ENCODE data around the gene INAFM1. TPM values are rescaled to one million over a fixed set of nuclear protein-coding genes. Genes with fewer than 3 reads are reported as not detected.

Gene INAFM1
- 1 to 10 TPM; 1.2 to 3.9 (median 2.3) TPM for polyA plus RNA-seq

DNA sequence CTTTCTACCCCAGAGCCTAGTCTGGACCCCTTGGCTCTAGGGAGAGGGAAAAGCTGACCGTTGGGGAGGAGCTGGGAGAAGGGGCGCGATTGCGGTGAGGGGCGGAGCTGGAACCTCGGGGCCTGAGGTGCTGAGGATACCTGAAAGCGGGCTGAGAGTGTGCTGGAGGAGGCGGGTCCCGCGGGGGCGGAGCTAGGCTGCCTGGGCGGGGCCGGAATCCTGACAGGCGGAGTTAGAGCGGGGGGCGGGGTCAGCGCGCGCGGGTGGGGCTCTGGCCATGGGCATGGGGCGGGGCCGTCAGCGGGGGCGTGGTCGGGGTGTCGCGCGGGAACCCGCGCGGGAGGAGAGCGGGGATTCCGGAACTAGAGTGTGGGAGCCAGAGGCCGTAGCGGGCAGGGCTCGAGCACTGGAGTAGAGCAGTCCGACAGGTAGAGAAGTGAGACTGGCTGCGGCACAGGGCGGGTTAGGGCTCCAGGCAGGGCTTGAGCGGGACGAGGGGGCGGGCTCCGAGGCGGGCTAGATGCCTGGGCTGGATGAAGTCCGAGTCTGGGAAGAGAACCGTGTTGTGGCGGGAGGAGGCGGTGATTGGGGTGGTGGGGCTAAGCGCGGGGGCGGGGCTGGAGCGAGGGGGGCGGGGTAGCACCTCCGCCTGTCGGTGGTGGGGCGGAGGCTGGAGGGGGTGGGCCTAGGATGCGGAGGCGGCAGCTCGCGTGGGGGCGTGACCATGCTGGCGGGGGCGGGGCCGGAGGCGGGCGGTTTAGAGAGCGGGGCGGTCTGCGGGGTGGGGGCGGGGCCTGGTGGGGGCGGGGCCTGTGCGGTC, at the start of gene INAFM1:
INAFM1 (plus strand) TSS at position 815 of the 820 bp plus-strand sequence. CDS start 35 bp downstream, outside the sequence.
- Mint-ChIP-seq H3K4me3 (peak within 1 kb of the TSS; percentile 95 to 98 (median 96)), H3K36me3 (peaks cover 0 to 8% (median 3%) of the 10 kb centered on the region in 3 donors), H3K27ac (peak within 1 kb of the TSS; percentile 94 to 99 (median 98)), H3K4me1 (peaks cover 20% of the 10 kb centered on the region in 2 donors), H3K9me3 (no peaks in the 10 kb centered on the region), H3K27me3 (ENCODE audit: low read depth in 3 of 3) (peaks cover 10 to 29% (median 21%) of the 10 kb centered on the region in 3 donors)
- DNase-seq = peak; percentile 98 to 99 (median 98)

DNA sequence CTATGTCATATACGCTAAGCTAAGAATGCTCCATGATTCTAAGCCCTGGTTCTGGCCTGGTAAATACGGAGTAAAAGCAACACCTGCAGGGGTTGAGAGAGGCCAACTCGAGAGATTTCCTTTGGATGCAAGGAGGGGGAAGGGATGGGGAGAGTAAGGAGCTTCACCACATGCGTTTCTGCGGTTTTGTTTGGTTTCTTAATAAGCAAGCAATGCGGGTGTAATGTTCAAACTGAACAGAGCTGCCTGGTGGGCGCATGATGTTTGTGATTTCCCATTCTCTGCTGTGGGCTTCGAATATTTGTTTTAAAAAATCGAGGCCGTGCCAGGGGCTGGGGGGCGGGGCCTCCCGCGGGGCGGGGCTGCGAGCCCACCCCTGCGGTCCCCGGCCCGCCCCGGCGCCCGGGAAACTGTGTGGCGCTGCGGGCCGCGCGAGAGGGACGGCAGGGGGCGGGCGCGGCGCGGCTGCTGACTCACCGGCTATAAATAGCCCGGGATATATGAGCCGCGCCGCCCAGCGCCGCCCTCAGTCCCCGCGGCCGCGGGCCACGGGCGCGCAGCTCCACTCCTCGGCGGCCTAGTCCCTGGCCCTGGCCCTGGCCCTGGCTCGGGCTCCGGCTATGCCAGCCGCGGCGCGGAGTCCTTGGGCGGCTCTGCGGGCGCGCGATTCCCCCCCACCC, 48.8 kb upstream of the INAFM1 start:
- H3K36me3 Mint-ChIP-seq = peaks cover 0 to 4% (median 4%) of the 10 kb centered on the region in 3 donors

DNA sequence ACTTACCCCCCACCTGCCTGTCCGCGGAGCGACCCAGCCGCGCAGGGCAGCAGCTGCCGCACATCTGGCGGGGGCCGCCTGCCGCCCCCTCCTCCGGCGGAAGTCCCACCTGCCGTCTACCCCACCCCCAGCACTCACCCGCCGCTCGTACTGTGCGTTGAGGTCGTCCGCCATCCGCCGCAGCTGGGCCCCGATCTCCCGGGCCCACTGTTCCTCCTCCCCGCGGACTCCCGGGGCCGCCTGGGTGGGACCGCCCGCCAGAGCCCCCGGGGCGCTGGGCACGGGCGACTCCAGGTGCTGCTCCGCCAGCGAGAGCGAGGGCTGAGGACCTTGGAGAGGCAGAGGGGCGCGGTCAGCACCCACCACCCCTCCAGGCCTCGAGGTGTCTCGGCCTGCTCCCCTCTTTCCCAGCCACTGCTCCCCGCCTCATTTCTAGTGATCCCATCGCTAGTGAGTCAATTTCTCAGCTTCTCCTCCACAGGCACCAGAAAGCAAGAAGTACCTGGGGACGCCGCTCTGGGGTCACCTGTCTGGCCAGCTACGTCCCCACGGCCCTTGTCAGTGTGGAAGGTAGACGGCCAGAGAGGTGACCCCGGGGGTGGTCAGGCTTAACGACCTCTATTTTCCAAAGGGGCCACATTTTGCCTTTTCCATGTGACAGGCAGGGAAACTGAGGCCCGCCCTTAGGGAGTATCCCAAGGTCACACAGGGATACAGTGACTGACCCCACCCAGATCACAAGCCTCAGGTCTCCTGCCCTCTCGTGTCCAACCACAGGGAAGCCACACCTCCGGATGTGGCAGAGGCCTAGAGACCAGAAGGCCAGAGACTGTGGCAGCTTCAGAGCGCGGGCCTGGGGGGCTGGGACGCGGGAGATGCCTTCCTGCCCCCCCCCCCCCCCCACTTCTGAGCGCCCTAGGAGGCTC, 48.0 kb upstream of the INAFM1 start:
- no peaks in the 10 kb centered on the region for H3K9me3 Mint-ChIP-seq
- H3K27ac Mint-ChIP-seq = peak overlapping the region in 5 of 6 donors; percentile 88 to 94 (median 93)
- peaks cover 0 to 4% (median 3%) of the 10 kb centered on the region in 3 donors for H3K36me3 Mint-ChIP-seq
- H3K27me3 Mint-ChIP-seq (ENCODE audit: low read depth in 3 of 3) = peaks cover 18 to 23% (median 20%) of the 10 kb centered on the region in 3 donors
- peak overlapping the region; percentile 83 to 89 (median 85) for H3K4me3 Mint-ChIP-seq
- peaks cover 13 to 20% of the 10 kb centered on the region in 2 donors for H3K4me1 Mint-ChIP-seq
- DNase-seq = peak; percentile 78 to 79 (median 79)

More for the DNA sequence above, 48.8 kb upstream of the INAFM1 start:
- Mint-ChIP-seq H3K27ac (peak overlapping the region; percentile 79 to 94 (median 92)), H3K4me3 (peak overlapping the region; percentile 65 to 89 (median 80)), H3K4me1 (peaks cover 7 to 15% of the 10 kb centered on the region in 2 donors), H3K9me3 (no peaks in the 10 kb centered on the region), H3K27me3 (ENCODE audit: low read depth in 3 of 3) (peaks cover 14 to 18% (median 17%) of the 10 kb centered on the region in 3 donors)
- peak; percentile 88 to 92 (median 91) for DNase-seq

DNA sequence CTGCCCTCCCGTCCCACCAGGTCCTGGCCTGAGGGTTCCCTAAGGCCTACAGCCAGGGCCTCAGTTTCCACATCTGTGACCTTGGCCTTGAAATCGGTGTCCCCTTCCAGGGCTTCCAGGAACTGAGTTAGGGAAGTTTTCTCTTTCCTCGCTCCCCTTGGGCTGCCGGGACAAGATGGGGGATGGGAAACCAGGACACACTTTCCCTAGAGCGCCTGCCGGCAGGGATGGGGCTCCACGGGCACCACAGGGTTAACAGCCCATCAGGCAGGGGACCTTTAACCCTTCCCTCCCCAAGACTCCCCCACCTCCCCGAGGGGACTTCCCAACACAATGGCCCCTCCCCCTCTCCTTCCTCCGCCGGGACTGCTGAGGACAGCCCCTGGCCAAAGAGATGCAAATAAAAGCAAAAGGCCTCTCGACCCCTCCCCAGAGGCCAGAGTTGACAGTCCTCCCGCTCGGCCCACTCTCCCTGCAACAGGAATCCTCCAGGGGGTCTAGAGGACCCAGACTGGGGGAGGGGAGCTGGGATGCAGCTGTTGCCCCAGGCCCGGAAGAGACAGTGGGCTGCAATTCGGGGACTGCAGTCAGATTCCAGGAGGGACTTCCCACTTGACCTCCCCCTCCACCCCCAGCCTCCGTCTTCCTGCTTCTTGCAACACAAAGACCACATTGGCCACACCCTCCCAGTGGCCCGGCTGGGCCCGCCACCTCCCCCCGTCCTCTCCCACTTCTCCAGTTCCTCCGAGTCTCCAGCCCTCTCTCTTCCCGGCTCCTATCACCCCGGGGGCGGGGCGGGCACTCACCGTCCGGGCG, 47.1 kb upstream of the INAFM1 start:
- peak overlapping the region in 5 of 6 donors; percentile 74 to 94 (median 93) for H3K27ac Mint-ChIP-seq
- peaks cover 21 to 25% of the 10 kb centered on the region in 2 donors for H3K4me1 Mint-ChIP-seq
- peak; percentile 57 to 68 (median 60) for DNase-seq
- H3K4me3 Mint-ChIP-seq = peak overlapping the region; percentile 83 to 89 (median 85)
- H3K27me3 Mint-ChIP-seq (ENCODE audit: low read depth in 3 of 3) = peaks cover 19 to 24% (median 22%) of the 10 kb centered on the region in 3 donors
- no peaks in the 10 kb centered on the region for H3K9me3 Mint-ChIP-seq
- H3K36me3 Mint-ChIP-seq = no peaks in the 10 kb centered on the region

DNA sequence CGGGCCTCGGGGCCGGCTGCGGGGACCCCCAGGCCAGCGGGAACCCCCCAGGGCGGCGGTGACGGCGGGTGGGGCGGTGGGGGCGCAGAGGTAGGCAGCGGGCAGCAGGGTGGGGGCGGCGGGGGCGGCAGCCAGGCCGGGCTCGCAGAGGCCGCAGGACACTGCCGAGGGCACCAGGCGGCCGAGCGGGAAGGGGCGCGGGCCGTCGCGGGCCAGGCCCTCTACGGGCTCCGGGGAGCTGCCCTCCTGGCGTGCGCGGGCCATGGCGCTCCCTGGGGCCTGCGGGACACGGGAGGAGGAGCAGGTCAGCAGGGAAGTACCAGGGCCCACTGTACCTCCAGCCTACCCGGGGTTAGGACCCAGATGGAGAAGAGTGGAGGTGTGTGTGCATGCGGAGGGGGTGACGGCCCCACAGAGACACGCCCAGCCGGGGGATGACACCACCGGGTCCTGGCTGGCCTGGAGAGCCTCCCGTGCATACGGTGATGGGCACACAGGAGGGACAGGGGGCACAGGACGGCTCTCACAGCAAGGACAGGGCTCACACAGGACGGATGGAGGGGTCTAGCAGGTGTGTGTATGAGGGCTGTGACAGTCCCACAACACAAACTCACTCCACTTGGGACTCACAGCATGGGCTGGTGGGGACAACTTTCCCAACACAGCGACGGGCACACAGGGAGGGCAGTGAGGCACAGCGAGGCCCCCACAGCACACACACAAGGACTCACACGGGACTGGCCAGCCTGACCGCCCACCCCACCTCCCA, 46.3 kb upstream of the INAFM1 start:
- H3K9me3 Mint-ChIP-seq = no peaks in the 10 kb centered on the region
- H3K27me3 Mint-ChIP-seq (ENCODE audit: low read depth in 3 of 3) = peaks cover 19 to 25% (median 24%) of the 10 kb centered on the region in 3 donors
- peak overlapping the region in 1 of 6 donors; percentile 94 for H3K27ac Mint-ChIP-seq
- peak overlapping the region in 4 of 5 donors; percentile 83 to 89 (median 85) for H3K4me3 Mint-ChIP-seq
- peak; percentile 50 for DNase-seq
- H3K4me1 Mint-ChIP-seq = peaks cover 27 to 29% of the 10 kb centered on the region in 2 donors
- H3K36me3 Mint-ChIP-seq = no peaks in the 10 kb centered on the region

DNA sequence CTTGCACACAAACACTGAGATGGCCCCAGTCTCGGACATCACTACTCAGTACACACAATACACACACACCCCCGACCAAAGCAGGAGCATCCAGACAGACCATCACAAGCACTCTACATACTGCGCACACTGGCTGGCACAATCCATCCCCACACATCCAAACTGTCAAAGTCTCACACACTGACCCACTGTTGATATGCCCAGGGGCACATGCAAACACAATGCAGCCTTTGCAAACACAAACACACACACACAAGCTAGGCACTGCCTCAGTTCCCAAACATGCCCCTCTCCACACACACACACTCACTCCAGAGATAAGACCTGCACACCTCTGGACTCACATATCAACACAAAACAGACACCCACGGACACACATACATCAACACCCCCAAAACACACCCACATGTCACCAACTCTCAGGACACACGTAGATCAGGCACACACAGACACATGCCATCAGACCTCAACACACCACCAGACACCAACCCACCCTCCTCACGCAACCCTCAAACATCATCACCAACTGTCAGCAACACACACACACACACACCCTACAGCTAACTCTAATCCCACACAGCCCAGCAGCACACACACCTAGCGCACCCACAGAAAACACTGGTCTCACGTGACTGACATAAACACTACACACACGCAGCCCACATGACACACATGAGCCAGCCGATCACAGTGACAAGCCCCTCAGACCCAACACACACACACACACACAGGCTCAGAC, 45.6 kb upstream of the INAFM1 start:
- no peaks in the 10 kb centered on the region for H3K9me3 Mint-ChIP-seq
- peak; percentile 64 to 67 (median 65) for DNase-seq
- no peak overlapping the region for H3K27ac Mint-ChIP-seq
- H3K27me3 Mint-ChIP-seq (ENCODE audit: low read depth in 3 of 3) = peaks cover 19 to 25% (median 22%) of the 10 kb centered on the region in 3 donors
- no peaks in the 10 kb centered on the region for H3K36me3 Mint-ChIP-seq
- H3K4me1 Mint-ChIP-seq = peaks cover 27 to 29% of the 10 kb centered on the region in 2 donors
- H3K4me3 Mint-ChIP-seq = no peak overlapping the region

DNA sequence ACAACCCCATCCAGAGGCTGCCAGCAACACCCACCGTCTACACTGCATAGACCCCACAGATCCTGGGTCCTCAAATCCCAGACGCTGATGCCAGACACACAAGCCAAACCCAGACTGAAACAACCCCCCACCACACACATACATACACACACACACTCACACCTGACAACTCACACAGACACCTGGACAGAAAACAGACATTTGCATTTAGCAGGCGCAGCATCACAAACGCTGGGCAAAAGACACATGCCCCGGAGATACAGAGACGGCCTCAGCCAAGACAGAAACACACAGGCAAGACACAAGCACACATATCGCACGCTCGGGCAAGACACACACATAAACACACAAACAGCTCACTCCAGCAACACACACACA, 45.0 kb upstream of the INAFM1 start:
- Mint-ChIP-seq H3K9me3 (no peaks in the 10 kb centered on the region), H3K36me3 (no peaks in the 10 kb centered on the region), H3K4me1 (peaks cover 27 to 29% of the 10 kb centered on the region in 2 donors), H3K4me3 (no peak overlapping the region), H3K27ac (no peak overlapping the region), H3K27me3 (ENCODE audit: low read depth in 3 of 3) (peaks cover 19 to 25% (median 22%) of the 10 kb centered on the region in 3 donors)
- DNase-seq = peak in 2 of 3 donors; percentile 40 to 41

DNA sequence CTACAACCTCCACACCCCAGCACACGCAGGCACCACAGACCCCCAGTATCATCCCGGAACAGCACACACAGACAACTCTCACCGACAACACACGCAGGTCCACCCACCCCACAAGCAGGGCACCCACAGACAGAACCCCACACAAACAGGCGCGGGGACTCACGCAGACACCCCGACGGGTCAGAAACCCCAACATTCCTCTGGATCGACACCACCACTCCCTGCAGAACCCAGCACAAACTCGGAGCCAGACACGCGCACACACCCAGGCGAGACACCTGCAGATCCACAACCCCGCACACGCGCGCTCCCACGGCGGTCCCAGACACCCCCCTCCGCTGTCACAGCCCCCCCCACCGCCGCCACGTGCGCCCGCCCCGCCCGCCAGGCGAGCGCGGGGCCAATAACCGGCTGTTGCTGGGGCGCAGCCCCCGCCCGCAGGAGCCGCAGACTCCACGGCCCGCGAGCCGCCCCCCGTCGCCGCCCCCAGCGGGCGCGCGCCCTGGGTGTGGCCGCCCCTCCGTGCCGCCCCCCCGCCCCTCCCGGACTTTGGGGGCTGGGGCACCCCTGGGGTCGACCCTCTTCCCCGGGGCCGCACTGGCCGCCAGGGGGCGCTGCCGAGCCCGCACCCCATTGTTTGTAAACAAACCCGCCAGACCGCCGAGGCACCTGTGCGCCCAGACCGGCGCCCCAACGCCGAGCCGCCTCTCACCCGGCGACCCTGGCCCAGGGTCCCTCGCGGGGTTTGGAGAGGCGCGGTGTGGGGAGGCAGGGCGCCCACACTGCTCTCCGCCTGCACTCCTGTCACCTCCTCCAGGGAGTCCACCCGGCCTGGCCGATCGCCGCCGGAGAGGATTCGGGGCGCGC, 44.4 kb upstream of the INAFM1 start:
- Mint-ChIP-seq H3K4me3 (peak overlapping the region; percentile 8 to 67 (median 46)), H3K9me3 (no peaks in the 10 kb centered on the region), H3K4me1 (peaks cover 26 to 28% of the 10 kb centered on the region in 2 donors), H3K27ac (no peak overlapping the region), H3K36me3 (no peaks in the 10 kb centered on the region), H3K27me3 (ENCODE audit: low read depth in 3 of 3) (peaks cover 19 to 25% (median 22%) of the 10 kb centered on the region in 3 donors)
- peak; percentile 86 to 88 (median 88) for DNase-seq

DNA sequence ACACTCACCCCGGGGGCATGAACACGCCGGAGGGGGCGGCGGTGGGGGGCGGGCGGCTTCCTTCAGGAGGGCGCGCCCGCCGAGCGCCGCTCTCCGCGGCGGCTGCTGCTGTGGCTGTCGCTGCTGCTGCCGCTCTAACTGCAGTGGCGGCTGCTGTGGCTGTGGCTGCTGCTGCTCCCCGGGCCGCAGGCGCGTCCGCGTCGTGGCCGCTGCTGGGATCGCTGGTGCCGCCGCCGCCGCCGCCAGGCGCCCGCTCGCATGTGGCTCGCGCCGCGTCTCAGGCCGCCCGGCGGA, 43.8 kb upstream of the INAFM1 start, which contains the start of gene BBC3:
BBC3 (minus strand) TSS at position 279 of the 294 bp plus-strand sequence. CDS start 2,768 bp downstream, outside the sequence.
- Mint-ChIP-seq H3K27ac (peak within 1 kb of the TSS; percentile 83 to 97 (median 92)), H3K9me3 (no peaks in the 10 kb centered on the region), H3K27me3 (ENCODE audit: low read depth in 3 of 3) (peaks cover 14 to 23% (median 21%) of the 10 kb centered on the region in 3 donors), H3K4me3 (peak within 1 kb of the TSS; percentile 83 to 91 (median 86)), H3K36me3 (no peaks in the 10 kb centered on the region), H3K4me1 (peaks cover 20 to 23% of the 10 kb centered on the region in 2 donors)
- no peak for DNase-seq

DNA sequence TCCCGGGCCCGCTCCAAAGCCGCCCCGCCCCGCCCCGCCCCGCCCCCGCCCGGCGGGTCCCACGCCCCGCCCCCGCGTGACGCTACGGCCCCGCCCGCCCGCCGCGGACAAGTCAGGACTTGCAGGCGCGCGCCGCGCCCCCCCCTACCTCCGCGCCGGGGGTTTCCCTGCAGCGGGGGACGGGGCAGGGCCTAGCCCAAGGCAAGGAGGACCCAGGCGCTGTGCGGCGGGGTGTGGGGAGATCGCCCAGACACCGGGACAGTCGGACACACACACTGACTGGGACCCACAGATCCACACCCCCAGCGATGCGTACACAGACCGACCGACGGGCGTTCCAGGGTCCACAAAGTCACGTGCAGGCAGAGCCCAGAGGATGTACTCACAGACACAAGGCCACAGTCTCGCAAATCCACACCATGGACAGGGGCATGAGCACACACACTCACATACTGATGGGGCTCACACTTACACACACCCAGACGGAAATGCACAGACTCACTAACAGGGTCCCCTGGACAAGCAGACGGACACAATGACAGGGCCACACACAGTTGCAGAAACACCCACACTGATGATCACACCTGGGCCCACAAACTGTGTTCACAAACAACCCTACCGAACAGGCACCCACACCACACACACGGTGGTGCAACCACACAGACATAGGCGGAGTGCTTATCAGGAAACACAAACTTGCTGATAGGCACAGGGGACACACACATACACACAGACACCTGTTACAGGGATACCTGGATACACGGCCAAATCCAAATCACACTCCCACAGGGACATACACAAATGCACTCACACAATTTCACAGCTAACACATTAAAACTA, 43.2 kb upstream of the INAFM1 start:
- H3K36me3 Mint-ChIP-seq = no peaks in the 10 kb centered on the region
- peaks cover 17 to 21% (median 20%) of the 10 kb centered on the region in 3 donors for H3K27me3 Mint-ChIP-seq (ENCODE audit: low read depth in 3 of 3)
- H3K9me3 Mint-ChIP-seq = no peaks in the 10 kb centered on the region
- H3K4me3 Mint-ChIP-seq = peak overlapping the region; percentile 83 to 91 (median 86)
- H3K4me1 Mint-ChIP-seq = peaks cover 19 to 23% of the 10 kb centered on the region in 2 donors
- H3K27ac Mint-ChIP-seq = peak overlapping the region; percentile 83 to 97 (median 92)
- peak; percentile 90 to 92 (median 91) for DNase-seq

Measured in immature natural killer cell (primary cell).